Upper lobe of right lung (tissue), 1 donor: ENCODE results near the gene GTF3C4. TPM values are rescaled to one million over a fixed set of nuclear protein-coding genes. Genes with fewer than 3 reads are reported as not detected.

ENCODE experiments used
- ATAC-seq: fragments of 200-7000 bp; cut with Tn5 transposase; one replicate; pipeline ENCODE4 v1.9.1; 2020; ENCODE audit warnings: mild to moderate bottlenecking, moderate library complexity
- DNase-seq: peaks from one replicate; pipeline ENCODE4 v3.0.0-alpha.2; 2020
- H3K27ac ChIP-seq: fragments of 200-600 bp; one replicate; pipeline ENCODE4 v1.8.0; 2022
- H3K27me3 ChIP-seq: fragments of 200-600 bp; one replicate; pipeline ENCODE4 v1.8.0; 2022; ENCODE audit warnings: mild to moderate bottlenecking
- H3K36me3 ChIP-seq: fragments of 200-600 bp; one replicate; pipeline ENCODE4 v1.8.0; 2022
- H3K4me1 ChIP-seq: fragments of 200-600 bp; one replicate; pipeline ENCODE4 v1.8.0; 2022
- H3K4me3 ChIP-seq: fragments of 200-600 bp; one replicate; pipeline ENCODE4 v1.8.0; 2022; ENCODE audit warnings: mild to moderate bottlenecking
- H3K9me3 ChIP-seq: fragments of 200-600 bp; one replicate; pipeline ENCODE4 v1.8.0; 2022
- CTCF ChIP-seq: fragments of 200-600 bp; IDR thresholded peaks from one replicate; pipeline ENCODE4 v1.8.0; 2022; ENCODE audit warnings: antibody characterized with exemption
- intact Hi-C: fragments of 100-400 bp; cut with DNase I; formaldehyde crosslinking; loops from one replicate; pipeline ENCODE4 v1.11.0; 2022
- total RNA-seq: library from RNA; stranded (reverse); fragmentation: NEBNext Ultra II Directional; extraction: Animal tissue kit (Norgen Biotek cat#: 25700); gene quantifications from one replicate; pipeline ENCODE4 v1.2.1, GENCODE V29; 2021
- donor health status: DM: no; HTN: yes; CAD: no; lungs with severe emphysema.

The GTF3C4 gene
- total RNA-seq, 1 donor from 2014 or later, result 12.9 TPM

- H3K36me3 ChIP-seq, result peaks cover 45% of the 10 kb centered on the region
- DNase-seq, result no peak
- H3K4me1 ChIP-seq, result peaks cover 5% of the 10 kb centered on the region
- no peaks in the 10 kb centered on the region for H3K27me3 ChIP-seq
- ATAC-seq, result no peak
- H3K9me3 ChIP-seq, result no peaks in the 10 kb centered on the region
- H3K27ac ChIP-seq, result no peak overlapping the region
- no peak for TF ChIP-seq CTCF
- intact Hi-C loops, result no loop called here
- no peak overlapping the region for H3K4me3 ChIP-seq
These were observed 9.8 kb downstream of the GTF3C4 start for GRCh38 chr9:132679946-132680625.

GRCh38 chr9:132681561-132681960 lies 11.3 kb downstream of the GTF3C4 start:
- no peaks in the 10 kb centered on the region for H3K4me1 ChIP-seq
- ATAC-seq (no peak), DNase-seq (no peak)
- intact Hi-C loops, result no loop called here
- H3K4me3 ChIP-seq, result no peak overlapping the region
- no peaks in the 10 kb centered on the region for H3K9me3 ChIP-seq
- H3K27me3 ChIP-seq, result no peaks in the 10 kb centered on the region
- TF ChIP-seq CTCF, result no peak
- H3K27ac ChIP-seq, result no peak overlapping the region
- H3K36me3 ChIP-seq, result peaks cover 59% of the 10 kb centered on the region

GRCh38 chr9:132683873-132684272 lies 13.6 kb downstream of the GTF3C4 start:
- intact Hi-C loops, result no loop called here
- DNase-seq, result no peak
- Histone ChIP-seq H3K27ac (no peak overlapping the region), H3K9me3 (no peaks in the 10 kb centered on the region), H3K27me3 (no peaks in the 10 kb centered on the region), H3K4me3 (no peak overlapping the region), H3K36me3 (peaks cover 70% of the 10 kb centered on the region), H3K4me1 (no peaks in the 10 kb centered on the region)
- no peak for ATAC-seq
- no peak for TF ChIP-seq CTCF

- intact Hi-C loops, result no loop called here
- no peak for DNase-seq
- H3K27me3 ChIP-seq, result no peaks in the 10 kb centered on the region
- H3K4me3 ChIP-seq, result no peak overlapping the region
- peaks cover 58% of the 10 kb centered on the region for H3K36me3 ChIP-seq
- H3K4me1 ChIP-seq, result no peaks in the 10 kb centered on the region
- no peak for TF ChIP-seq CTCF
- ATAC-seq, result no peak
- H3K27ac ChIP-seq, result no peak overlapping the region
- no peaks in the 10 kb centered on the region for H3K9me3 ChIP-seq
These were observed 20.4 kb downstream of the GTF3C4 start for GRCh38 chr9:132690696-132691095.

- Histone ChIP-seq H3K4me3 (no peak overlapping the region), H3K9me3 (peaks cover 22% of the 10 kb centered on the region), H3K27me3 (no peaks in the 10 kb centered on the region), H3K4me1 (no peaks in the 10 kb centered on the region), H3K36me3 (peaks cover 25% of the 10 kb centered on the region), H3K27ac (no peak overlapping the region)
- DNase-seq, result no peak
- intact Hi-C loops, result no loop called here
- TF ChIP-seq CTCF, result peak; percentile 31
- peak; percentile 87 for ATAC-seq
These were observed 23.9 kb downstream of the GTF3C4 start for GRCh38 chr9:132694144-132694543.

- Histone ChIP-seq H3K36me3 (no peaks in the 10 kb centered on the region), H3K4me1 (no peaks in the 10 kb centered on the region), H3K9me3 (peaks cover 22% of the 10 kb centered on the region), H3K27me3 (no peaks in the 10 kb centered on the region), H3K27ac (no peak overlapping the region), H3K4me3 (no peak overlapping the region)
- intact Hi-C loops, result no loop called here
- TF ChIP-seq CTCF, result no peak
- DNase-seq, result no peak
- ATAC-seq, result no peak
These were observed 27.0 kb downstream of the GTF3C4 start for GRCh38 chr9:132697230-132697629.
